ENCODE results near the gene DPP9. TPM values are rescaled to one million over a fixed set of nuclear protein-coding genes. Genes with fewer than 3 reads are reported as not detected.

Gene DPP9
- total and polyA plus RNA-seq, 2 of the 13 experiments (the other 11 are each of a cell fraction or from before 2014, with no cell fraction given), result 8.4 to 25.8 TPM

DNA sequence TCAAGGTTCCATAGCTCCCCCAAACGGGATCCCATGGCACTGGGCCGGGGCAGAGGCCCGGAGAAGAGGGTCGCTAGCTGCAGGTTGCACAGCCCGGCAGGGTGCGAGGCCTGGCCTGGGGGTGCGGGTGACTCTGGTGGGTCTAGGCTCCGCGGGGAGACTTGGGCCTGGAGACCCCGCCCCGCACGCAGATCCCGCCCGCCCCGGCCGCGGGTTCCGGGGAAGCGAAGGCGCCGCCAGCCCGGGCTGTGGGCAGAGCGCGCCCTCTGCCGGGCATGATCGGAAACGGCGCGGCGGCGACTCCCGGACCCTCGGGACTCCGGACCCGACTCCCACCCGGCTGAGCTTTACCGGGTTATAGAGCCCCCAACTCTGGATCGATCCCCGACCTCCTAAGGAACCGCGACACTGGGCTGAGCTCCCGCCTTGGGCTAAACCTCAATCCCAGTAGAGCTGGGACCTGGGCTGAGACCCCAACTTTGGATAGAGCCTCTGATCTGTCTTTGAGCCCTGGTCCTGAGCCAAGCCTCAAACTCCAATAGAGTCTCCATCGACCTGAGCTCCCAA lies 87.4 kb downstream of the DPP9 start (continued):
- TF ChIP-seq NRL (CRISPR knock-in tag; IDR thresholded peaks at IDR 0.05; ENCODE audit: borderline replicate concordance) (no peak), ZBTB39 (CRISPR knock-in tag; IDR thresholded peaks at IDR 0.05) (no peak), ZFX (CRISPR knock-in tag; IDR thresholded peaks at IDR 0.05; ENCODE audit: low read depth) (peak; percentile 39; the same call in 1 of the 2 replicates), MLXIP (CRISPR knock-in tag; IDR thresholded peaks at IDR 0.05; ENCODE audit: borderline replicate concordance) (no peak), ZNF614 (CRISPR knock-in tag; IDR thresholded peaks at IDR 0.05; ENCODE audit: borderline replicate concordance) (0 out of 2 replicates have a peak, but pooled peaks have one; percentile 16), ZNF83 (CRISPR knock-in tag; IDR thresholded peaks at IDR 0.05; ENCODE audit: borderline replicate concordance) (no peak), CHD4 (IDR thresholded peaks at IDR 0.05; ENCODE audit: borderline replicate concordance, low read length) (no peak), GMEB2 (CRISPR knock-in tag; IDR thresholded peaks at IDR 0.05; ENCODE audit: low read depth) (no peak), ZNF382 (CRISPR knock-in tag; IDR thresholded peaks at IDR 0.05; ENCODE audit: borderline replicate concordance) (no peak)
- TF ChIP-seq, protein P1, sequence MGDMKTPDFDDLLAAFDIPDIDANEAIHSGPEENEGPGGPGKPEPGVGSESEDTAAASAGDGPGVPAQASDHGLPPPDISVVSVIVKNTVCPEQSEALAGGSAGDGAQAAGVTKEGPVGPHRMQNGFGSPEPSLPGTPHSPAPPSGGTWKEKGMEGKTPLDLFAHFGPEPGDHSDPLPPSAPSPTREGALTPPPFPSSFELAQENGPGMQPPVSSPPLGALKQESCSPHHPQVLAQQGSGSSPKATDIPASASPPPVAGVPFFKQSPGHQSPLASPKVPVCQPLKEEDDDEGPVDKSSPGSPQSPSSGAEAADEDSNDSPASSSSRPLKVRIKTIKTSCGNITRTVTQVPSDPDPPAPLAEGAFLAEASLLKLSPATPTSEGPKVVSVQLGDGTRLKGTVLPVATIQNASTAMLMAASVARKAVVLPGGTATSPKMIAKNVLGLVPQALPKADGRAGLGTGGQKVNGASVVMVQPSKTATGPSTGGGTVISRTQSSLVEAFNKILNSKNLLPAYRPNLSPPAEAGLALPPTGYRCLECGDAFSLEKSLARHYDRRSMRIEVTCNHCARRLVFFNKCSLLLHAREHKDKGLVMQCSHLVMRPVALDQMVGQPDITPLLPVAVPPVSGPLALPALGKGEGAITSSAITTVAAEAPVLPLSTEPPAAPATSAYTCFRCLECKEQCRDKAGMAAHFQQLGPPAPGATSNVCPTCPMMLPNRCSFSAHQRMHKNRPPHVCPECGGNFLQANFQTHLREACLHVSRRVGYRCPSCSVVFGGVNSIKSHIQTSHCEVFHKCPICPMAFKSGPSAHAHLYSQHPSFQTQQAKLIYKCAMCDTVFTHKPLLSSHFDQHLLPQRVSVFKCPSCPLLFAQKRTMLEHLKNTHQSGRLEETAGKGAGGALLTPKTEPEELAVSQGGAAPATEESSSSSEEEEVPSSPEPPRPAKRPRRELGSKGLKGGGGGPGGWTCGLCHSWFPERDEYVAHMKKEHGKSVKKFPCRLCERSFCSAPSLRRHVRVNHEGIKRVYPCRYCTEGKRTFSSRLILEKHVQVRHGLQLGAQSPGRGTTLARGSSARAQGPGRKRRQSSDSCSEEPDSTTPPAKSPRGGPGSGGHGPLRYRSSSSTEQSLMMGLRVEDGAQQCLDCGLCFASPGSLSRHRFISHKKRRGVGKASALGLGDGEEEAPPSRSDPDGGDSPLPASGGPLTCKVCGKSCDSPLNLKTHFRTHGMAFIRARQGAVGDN (CRISPR knock-in tag; IDR thresholded peaks at IDR 0.05), result peak; percentile 76
